SIG-M5 (cell line): Measurements from ENCODE around the gene RGS10.
"Not testable (repeated sequence)": the region's sequence is repeated elsewhere in the genome, so short reads cannot be mapped to it uniquely, and the experiment has no call there.

ENCODE experiments used
- DNase-seq: peaks from one replicate; lab custom pipeline; 2025; lab: John Stamatoyannopoulos, UW

Gene RGS10

DNA sequence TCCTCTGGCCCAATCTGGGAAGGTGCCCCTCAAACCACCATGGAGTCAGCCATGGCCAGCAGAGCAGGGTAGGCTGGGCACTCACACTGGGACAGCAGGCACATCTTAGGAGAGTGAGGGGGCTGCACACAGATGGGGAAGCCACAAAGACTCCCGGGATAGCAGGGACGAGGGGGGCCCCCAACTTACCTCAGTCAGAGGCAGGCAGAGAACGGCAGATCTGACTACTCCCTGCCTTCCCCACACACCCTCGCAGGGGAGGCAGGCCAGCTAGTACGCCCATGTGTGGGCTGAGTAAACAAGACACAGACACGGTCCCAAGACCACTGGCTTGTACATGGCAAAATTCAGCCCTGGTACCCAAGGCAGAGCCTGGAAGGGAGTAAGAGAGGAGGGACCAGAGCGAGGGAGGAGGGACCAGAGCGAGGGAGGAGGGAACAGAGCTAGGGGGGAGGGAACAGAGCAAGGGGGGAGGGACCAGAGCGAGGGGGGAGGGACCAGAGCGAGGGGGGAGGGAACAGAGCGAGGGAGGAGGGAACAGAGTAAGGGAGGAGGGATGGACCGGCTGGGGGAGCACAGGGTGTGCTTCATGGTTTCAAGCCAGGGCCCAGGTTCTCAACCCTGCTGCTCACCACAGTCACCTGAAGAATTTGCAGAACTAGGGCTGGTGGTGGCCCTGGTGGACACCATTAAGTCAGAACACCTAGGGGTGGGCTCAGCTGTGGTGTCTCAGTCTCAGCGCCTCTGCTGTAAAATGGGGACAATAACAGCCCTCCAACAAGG lies 73.8 kb downstream of the RGS10 start:
- no peak for DNase-seq

DNA sequence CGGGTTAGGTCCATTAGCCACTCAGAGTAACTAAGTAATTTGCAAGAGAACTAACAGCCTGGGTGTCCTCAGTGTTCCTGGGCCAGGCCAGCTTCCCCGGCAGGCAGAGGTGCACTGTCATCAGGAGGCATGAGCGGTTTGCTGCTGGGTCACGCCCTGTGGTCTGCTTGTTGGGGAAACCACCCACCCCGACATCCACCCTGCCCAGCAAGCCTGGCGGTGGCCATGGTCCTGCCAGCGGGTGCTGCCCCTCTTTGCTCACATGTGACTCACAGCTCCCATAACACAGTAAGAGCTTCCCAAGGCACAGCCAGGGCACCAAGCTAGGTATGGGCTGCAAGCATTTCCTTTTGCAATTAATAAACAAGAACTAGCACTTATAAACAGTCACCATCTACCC lies 75.9 kb downstream of the RGS10 start:
- DNase-seq, result no peak

DNA sequence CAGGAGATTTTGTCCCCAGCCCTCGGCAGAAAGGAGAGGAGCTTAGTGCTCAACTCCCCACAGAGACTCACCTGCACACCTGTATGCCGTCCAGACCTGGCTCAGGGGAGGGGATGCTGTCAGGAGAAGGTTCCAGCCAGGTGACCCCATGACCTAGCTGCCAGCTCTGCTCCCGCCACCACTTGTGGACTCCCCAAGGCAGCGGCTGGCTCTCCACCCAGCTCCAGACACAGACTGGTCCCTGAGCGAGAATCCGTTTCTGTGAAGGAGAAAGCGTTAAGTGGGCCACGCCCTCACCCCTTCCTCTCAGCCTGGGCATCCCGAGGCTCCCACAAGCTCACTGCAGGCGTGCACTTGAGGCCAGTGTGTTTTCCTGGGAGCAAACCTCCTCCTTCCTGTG lies 76.4 kb downstream of the RGS10 start:
- no peak for DNase-seq

DNA sequence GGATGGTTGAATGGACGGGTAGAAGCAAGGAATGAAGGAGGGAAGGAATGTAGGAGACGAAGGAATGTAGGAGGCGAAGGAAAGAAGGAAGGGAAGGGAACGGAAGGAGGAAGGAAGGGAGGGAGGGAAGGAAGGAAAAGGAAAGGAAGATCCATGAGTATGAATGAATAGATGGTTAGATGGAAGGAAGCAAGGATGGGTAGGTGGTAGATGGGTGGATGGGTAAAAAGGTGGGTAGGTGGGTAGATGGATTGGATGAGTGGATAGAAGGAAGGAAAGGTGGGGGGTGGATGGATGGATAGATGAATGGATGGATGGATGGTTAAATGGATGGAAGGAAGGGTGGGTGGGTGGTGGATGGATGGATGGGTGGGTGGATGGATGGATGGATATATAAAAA lies 77.4 kb downstream of the RGS10 start:
- DNase-seq, result no peak

DNA sequence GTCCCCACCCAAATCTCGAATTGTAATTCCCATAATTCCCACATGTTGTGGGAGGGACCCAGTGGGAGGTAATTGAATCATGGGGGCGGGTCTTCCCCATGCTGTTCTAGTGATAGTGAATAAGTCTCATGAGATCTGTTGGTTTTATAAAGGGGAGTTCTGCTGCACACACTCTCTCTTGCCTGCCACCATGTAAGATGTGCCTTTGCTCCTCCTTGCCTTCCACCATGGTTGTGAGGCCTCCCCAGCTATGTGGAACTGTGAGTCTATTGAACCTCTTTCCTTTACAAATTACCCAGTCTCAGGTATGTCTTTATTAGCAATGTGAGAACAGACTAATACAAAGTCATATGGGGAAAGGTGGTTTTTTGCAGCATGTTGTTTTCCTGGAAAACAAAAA lies 79.3 kb downstream of the RGS10 start:
- DNase-seq, result not testable (repeated sequence)

DNA sequence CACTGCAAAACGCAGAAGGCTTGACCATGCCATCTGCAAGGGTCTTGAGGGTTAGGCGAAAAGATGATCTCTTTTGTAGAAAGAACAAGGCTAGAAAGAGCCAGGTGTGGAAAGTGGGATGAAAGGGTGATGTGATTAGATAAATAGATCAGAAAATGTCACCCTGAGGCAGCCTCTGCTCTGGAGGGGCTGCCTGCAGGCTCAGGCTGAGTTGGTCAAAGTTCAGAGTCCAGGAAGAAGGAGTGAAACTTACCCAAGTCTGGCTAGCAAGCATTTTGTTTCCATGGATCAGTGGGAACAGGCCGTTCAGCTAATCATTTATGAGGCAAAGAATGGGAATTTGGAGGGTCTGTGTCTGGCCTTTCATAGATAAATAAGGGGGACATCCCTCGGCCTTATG lies 79.7 kb downstream of the RGS10 start:
- no peak for DNase-seq

DNA sequence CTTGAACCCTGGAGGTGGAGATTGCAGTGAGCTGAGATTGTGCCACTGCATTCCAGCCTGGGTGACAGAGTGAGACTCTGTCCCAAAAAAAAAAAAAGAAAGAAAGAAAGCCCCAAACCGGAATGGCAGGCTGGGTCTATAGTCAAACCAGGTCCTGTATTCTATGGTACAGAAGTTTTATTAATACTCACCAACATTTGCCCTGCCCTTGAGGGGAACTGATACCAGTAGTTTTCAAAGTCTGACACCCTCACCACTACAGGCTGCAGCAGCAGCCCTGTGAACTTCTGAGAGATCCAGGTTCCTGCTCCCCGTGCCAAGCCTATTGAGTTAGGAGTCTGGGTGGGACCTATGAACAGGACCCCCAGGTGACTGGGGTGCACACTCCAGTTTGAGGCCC lies 80.6 kb downstream of the RGS10 start:
- DNase-seq, result no peak

DNA sequence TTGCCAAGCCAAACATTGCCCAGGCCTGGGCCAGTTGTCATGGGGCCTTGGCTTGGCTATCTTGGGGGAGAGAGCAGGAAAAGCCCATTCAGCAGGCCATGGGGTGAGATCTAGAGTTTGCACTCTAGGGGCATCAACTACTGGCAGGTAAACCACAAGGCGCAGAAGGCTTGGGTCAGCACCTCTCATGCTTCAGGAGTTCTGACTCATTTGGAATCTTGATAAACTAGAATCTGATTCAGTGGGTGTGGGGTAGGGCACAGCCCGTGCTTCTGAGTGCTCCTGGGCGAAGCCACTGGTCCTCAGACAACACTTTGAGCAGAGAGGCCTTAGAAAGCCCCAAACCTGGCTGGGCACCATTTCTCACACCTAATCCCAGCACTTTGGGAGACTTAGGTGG lies 81.1 kb downstream of the RGS10 start:
- DNase-seq, result no peak

DNA sequence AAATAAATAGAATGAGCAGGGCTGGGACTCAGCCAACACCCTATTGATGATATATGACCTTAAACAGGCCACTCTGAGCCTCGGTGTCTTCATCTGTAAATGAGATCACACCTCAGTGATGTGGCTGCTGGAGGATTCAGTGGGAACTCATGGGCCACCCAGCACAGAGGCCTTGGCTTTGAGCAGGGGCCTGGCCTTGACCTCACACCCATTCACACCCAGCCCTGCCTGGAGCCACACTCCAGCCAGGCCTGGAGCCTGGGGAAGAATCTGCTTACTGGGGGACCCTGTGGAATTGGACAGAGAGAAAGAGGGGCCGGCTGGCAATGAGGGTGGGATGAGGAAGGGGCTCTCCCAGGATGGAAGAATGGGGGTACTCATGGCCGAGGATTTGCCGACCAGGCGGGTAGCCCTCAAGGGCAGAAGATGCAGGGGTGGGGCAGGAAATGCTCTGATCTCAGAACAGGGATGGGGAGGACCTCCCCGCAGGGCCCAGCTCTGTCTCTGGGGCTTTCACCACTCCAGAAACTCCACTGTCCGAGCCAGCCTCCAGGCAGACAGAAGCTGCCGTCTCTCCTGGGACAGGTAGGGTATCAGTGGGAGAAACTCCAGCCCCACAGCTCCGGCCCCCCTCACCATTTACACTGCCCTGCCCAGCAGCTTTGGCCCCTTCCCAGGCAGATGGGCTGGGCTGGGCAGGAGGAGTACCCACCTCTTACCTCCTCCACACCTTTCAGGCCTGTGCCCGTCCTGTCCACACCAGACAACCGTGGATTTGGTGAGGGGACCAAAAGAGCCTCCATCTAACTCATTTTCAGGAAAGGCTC lies 81.9 kb downstream of the RGS10 start:
- no peak for DNase-seq

DNA sequence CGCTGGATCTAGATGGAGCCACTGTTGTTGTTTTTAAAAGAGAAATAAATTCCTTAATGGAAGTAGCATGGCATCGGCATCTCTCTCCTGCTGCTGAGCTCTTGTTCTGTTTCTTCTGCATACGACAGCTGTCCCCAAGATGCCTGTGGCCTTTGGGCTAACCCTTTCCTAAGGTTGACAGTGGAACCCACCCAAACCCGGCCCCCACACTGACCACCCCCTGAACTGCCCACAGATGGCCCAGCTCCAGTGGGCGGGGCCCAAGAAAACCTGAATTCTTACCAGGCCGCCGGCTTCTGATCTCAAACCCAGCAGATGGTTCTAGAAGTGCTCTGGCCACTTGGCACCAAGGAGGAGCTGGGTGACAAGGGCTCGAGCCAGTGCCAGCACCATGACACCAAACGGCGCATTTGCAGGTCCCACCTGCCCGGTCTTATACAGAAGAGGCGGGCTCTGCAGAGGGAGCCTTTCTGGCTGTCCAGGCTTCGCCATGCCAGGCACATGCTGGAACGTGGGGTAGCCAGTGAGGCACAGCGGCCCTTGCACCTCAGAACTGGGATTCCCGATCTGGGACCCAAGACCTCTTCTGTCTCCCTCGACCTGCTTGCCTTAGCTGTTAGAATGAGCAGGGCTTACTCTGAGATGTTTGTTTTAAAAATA lies 82.7 kb downstream of the RGS10 start:
- no peak for DNase-seq

DNA sequence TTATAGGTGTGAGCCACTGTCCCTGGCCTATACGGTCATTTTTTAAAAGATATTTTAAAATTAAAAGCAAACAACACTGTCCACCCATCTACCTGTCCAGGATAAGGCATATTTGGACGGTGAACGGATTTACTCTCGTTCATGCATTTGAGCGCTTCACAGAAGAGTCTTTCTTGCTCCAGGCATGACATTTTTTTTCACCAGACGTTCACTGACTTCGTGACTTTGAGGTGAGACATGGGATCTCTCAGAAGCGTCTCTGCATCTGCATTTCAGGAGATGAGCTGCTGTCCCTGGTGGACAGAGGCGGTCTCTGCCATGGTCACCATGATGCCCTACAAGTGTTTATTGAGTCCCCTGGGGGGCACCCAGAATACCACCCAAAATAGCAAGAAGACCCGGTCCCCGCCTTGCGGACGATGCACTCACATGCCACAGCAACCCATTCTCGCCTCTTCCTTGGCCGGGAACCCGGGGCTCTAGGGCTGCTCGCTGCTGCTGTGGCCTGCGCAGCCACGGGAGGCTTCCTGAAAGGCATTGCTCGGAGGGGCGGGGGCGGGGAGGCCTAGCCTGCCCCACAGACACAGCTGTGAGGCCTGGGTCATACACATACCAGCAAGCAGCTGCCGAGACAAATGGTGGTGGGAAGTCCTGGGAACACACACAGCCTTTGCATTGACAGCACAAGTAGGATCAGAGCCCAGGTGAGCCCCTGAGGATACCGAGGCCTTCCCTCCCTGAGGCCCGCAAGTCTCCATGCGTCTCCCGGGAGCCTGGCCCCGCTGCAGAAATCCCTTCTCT lies 84.4 kb downstream of the RGS10 start:
- DNase-seq, result no peak

DNA sequence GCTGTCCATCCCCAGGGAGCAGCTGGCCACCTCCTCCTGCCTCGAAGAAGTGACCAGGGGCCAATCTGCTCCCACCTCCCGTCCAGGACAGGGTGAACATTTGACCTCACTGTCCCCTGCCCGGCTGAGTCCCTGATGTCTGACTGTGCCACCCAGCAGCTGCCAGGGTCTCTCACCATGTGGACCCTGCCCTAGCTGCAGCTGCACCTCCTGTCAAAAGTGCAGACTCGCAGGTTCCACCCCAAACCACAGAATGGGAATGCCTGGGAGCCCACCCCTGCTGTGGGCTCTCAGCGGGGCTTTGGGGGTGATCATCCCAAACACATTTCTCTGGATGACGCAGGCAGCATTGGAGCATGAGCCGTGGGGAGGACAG lies 86.1 kb downstream of the RGS10 start:
- no peak for DNase-seq

DNA sequence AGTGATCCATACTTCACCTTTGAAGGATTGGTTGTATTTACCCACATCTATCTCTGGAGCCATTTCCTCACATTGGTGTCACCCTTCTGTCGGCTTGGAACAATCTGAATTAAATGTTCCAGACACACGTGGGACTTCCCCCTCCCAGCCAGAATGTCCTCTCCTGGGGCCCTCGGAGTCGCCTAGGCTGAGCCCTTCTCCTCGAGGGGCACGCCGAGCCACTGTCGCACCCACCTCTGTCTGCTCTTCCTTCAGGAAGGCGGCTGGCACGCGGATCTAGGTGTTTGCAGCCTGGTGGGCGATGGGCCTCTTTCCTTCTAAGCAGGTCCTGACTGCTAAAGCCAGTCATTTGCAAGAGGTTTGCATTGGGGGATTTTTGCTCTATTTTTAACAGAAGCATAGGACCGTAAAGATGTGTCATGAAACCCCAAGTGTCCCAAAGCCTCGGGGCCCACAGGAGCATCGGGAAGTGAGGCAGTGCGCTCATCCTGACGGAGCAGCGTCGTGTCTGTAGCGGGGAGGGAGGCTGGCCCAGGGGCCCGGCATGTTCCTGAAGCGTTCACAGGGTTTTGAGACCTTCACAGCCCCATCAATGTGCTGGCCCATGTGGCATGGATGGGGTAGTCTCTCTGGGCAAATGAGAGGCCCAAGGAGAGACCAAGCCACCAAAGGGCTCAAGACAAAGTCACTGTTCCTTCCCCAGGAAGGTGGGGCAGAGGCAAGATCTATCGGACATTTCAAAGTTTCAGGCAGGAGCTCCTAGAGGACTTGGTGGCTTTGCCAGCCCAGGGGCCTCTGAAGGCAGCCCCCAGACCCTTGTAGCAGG lies 86.7 kb downstream of the RGS10 start:
- DNase-seq, result no peak

DNA sequence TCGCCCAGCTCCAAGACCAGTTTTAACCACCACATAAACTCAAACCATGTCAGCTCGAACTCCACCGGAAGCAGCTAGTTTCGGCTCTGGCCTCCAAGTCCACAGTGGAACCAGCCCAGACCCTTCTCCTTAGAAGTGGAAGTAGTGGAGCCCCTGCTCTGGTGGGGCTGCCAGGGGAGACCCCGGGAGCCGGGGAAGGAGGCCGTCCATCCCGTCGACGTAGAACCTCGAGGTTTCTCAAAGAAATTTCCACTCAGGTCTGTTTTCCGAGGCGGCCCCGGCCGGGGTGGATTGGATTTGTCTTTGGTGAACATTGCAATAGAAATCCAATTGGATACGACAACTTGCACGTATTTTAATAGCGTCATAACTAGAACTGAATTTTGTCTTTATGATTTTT lies 87.5 kb downstream of the RGS10 start:
- no peak for DNase-seq

DNA sequence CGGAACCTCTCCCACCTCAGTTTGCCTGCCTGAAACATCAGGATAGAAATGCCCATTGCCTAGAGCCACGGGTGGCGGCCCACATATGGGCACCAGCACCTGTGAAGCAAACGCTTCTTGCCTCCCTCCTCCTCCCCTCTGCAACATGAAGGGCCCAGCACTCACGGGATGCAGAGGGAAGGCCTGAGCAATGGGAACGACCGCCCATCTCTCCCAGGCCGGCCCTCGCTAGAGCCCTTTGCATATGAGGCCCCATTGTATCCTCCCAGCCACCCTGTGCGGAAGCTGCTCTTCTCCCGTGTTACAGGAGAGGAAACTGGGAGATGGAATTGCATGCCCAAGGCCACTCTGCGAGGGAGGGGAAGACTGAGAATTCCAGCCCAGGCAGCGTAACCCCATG lies 88.2 kb downstream of the RGS10 start:
- no peak for DNase-seq

DNA sequence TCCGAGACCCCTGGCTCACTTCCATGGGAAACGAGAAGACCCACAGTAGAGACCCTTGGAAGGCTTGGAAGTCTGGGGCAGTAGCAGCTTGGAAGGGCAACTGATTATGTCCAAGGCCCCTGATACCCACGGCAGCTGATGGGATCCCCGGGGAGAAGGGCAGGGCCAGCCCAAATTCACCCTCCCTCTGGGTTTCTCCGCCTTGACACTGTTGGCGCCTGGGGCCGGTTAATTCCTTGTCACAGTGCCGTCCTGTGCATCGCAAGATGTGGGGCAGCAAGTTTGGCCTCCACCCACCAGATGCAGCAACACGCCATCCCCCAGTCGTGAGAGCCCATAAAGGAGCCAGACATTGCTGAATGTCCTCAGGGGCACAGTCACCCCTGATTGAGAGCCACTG lies 89.2 kb downstream of the RGS10 start:
- DNase-seq, result no peak

DNA sequence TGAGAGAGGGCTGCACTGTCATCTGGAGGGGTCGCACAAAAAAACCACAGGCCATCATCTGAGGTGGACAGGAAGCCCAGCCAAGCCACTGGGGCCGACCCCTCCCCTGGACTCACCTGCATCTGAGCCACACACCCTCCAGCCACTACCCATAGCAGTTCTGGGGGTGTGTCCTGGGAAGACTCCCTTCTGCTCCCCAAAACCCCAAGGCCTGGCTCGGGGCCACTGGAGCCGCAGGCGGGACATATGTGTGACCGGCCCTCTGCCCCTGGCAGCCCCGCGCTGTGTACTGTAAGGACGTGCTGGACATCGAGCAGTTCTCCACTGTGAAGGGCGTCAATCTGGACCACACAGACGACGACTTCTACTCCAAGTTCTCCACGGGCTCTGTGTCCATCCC lies 90.1 kb downstream of the RGS10 start:
- no peak for DNase-seq

DNA sequence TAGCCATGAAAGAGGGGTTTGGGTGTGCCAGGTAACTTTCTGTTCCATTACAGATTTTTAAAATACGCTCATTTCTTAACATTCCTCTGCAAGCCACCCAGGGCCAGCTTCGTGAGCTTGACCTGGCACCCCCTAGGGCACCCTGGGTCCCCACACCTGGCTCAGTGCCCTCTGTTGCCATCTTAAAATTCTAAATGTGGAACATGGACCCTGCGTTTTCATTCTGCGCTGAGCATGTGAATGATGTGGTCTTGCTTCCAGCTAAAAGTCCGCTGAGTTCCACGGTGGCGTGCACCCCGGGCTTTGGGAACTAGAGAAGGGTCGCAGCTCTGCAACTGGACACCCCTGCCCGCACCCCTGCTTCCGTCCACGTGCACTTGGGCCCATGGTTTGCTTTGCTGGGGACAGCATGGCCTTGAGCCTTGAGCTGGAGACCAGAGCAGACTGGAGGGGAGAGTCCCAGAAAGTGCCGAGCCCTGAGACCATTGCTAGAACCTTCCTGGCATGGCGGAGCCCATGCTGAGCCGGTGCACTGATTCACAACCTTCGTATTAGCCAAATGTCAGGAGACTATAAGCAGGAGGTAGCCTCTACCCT lies 91.1 kb downstream of the RGS10 start:
- no peak for DNase-seq

DNA sequence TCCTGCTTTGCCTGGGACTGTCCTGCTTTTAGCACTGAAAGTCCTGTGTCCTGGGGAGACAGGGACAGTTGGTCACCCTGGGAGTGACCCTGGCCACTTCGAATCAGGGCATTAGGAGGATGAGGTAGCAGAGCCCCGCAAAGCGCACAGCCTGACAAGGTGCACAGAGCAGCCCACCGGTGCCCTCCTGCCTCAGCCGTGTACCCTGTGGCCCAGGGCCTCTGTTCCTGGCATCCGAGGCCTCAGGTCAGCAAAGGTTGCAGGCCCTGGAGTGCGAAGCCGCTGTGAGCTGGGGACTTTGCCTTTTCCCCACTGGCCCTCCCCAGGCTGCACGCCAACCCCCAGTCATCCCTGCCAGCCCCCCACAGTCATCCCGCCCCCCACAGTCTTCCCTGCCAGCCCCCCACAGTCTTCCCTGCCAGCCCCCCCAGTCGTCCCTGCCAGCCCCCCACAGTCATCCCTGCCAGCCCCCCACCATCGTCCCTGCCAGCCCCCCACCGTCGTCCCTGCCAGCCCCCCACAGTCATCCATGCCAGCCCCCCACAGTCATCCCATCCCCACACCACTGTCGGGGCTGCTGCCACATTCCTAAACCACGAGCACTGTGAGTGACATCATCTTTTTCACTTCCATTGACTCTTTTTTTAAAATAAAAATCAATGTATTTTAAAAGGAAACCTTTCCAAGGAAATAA lies 91.8 kb downstream of the RGS10 start:
- no peak for DNase-seq
